ENCODE results near the gene TNFRSF1A.

TNFRSF1A gene

DNA sequence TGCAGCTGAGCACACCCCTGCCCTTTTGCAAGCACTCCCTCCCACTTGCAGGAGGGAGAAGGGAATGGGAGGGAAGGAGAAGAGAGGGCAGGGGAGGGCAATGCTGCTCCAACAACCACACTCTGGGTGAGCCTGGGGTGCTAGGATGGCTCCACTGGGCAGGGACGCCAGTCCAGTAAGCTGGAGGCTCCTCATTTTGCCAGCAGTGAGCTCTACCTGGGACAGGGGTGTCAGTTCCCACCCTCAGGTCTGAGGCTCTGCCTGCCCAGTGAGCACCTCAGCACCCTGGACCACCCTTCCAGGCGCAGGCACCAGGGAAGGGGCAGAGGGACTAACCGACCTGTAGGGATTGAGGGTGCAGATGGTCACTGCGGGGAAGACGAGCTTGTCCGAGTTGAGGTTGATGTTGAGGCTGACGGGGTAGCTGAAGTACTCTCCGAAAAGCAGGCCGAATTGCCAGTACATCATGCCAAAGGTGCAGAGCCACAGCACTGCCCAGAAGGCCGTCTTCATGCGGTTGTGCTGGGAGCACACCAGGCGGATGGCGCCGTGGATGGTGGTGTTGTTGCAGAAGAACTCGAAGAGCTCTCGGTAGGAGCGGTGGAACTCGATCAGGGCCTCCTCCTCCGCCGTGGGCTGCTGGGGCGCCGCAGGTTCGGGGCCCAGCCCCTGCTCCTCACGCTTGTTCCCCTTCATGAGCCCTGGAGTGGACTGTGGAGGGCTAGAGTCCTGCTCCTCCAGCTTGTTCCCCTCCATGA, 32.3 kb upstream of the TNFRSF1A start:
- no peak for DNase-seq

DNA sequence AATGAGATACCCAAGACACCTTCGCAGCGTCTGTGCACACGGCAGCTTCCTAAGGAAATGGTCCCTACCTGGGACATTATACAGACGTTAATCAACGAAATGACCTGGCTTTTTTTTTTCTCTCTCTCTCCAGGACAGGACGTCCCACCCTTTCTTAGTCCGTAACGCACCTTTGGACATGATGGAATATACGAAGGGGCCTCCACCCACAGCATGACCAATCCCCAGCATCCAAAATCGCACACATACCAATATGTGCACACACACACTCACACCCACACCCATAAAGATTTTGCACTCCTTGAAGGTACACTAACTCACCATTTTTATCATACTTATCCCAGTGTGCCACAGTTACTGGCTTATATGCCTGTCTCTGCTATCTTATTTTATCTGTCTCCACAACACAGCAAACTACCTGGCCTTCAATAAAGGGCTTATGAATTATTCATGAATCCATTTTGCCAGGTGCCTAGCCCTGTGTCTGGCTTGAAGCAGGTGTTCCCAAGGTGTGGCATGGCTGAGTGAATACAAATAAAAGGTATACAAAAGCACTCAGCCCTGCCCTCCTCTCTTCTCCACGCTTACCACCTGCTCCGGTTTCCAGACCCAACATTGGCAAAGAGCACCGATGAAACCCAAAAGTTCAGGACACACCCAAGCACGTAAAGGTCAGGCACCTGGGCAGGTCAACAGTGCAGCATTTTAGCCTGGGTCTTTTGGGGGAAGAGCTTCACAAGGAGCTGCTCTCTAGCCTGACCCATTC, 31.3 kb upstream of the TNFRSF1A start:
- DNase-seq: no peak

DNA sequence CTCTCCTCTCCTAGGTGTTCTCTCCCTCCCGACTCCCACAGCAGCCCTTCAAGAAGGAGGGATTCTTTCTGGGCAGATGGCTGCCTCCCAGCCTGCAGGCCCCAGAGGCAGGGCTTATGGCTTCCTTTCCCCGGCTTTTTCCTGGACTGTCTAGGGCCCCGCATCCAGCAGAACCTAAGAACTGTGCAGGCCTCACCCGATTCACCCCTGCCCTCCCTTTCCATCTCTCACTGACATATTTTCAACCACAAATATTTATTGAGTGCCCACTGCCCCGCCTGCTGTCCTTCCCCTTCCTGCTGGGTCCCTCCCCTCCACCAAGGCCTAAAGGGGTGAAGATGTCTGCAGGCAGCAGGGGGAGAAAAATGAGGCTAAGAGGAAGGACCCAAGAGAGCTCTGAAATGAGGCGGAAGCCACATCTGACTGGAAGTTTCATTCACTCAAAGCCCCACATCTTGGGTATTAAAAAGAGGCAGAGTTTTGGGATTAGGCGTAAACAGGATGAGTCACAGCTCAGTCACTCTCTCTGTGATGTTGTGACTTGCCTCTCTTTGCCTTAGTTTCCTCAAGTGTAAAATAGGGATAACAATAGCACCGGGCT, 30.6 kb upstream of the TNFRSF1A start:
- no peak for DNase-seq

DNA sequence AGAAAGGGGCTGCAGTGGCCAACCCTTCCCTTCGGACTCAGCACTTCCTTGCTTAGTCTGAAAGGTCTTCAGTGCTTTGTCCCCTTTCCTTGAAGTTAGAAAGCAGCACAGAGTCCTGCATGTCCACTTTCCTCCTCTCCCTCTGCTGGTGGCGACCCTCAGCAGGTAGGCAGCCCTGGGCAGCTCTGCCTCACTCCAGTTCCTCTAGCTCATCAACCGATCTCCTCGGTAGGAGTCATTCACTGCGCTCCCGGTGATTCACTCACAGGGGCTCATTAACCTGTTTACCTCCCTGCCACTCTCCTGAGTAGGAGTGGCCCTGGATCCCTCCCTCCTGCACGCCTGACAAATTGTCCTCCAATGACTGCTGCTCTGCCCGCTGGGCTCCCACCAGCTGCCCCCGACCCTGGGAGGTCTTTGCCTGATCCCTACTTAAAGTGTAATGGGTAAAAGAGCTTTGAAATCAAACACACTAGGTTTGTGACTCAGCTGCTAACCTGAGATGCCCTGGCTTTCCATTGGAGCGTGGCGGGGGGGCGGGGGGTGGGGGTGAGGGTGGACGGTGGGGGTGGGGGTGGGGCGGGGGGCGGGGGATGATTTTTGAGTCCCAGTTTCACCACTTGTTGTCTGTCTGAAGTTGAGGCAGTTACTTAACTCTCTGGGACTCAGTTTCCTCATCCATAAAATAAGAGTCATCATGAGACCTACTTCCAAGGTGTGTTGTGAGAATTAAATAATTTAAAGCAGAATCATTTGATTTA, 29.3 kb upstream of the TNFRSF1A start:
- no peak for DNase-seq

DNA sequence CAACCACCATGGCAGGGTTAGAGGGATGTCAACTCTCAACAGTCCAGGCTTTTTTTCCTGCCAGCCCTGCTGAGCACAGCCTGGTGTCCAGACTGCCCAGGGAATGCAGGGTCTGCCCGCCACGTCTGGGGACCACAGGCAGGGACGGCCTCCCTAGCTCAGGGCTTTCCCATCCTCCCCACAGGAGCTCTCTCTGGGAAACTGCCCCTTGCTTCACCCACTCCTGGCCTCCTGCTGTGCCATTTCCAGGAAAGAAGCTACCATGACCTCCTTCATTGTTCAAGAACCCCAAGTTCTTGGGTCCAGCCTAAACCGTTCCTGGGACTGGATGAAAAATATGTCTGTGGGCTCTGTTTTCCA, 28.7 kb upstream of the TNFRSF1A start:
- no peak for DNase-seq

DNA sequence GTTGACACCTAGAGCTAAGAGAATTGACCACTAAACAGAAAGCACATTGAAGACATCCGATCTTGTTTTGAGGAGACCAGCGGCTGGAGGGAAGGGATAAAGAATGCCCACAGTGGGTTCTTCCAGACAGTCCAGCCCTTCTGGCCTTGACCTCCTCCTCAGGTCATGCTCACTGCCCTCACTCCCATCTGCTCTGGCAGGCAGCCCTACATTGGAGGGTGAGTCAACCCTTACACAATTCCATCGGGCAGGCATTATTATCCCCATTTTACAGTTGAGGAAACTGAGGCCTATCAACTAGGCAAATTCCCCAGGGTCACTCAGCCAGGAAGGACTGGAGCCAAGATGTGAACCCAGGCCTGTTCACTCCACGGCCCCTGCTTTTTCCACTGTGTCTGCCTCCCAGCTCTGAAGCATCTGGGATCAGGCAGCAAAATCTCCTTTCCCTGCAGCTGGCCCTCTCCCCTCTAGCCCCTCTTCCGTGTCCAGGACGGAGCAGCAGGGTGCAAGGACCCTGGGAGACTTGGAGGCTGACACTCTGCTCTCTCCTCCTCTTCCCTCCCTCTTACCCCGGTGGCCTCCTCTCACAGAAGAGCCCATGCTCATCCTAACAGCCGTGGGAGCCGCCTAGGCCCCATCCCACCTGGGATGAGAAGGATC, 28.2 kb upstream of the TNFRSF1A start:
- DNase-seq: no peak

DNA sequence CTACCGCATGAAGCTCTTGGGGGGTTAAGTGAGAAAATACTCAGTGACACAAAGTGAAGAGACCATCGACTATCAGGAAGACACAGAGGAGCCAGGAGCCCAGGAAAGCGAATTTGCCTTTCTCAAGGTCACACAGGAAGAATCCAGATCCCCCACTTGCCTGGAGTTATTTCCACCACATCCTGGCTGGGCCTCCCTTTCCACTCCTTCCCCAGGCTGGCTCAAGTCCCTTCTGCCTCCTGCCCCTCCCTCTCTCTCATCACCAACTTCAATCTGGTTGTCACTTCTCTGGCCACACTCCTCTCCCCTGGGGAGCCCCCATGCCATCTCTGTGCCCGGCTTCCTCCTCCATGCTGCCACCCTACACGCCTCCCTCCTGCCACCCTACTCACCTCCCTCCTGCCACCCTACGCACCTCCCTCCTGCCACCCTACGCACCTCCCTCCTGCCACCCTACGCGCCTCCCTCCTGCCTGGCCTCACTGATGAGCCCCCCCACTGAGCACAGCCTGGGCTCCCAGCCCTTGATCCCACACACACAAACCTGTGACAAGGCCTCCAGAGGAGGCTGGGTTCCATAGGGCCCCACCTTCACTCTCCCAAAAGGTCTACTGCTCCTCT, 27.1 kb upstream of the TNFRSF1A start:
- no peak for DNase-seq

DNA sequence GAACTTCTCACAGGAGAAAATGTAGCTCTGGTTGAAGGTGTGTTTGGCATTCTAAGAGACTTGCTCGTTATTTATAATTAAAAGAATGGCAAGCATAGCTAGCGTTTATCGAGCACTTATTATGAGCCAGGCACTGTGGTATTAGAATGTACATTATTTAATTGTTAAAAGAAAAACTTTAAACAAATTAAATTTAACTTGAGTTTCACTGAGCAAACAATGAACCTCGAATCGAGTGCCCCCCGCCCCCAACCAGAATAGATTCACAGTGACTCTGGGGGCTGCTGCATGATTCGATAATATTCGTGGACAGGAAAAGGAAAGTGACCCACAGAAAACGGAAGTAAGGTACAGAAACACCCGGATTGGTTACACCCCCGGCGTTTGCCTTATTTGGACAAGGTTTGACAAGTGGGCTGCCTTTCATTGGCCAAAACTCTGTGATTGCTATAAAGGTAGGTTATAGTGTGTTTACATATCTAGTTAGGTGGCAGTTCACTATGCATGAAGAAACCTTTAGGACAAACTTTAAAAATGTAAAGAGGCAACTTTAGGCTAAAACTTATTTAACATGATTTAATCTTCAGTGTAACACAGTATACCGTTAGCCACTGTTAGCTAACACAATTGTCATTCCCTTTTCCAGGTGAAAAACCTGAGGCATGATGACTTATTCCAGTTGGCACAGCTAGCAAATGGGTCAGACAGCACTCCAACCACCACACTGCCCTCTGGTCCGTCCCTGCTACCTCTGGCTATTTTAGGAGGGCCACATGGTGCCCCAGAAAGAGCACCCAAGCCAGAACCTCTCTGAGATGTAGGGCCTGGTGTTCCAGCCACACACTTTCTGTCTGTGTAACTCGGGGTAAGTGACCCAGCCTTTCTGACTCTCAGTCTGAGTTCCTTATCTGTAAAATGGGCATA, 26.4 kb upstream of the TNFRSF1A start:
- peak; percentile 33 for DNase-seq

DNA sequence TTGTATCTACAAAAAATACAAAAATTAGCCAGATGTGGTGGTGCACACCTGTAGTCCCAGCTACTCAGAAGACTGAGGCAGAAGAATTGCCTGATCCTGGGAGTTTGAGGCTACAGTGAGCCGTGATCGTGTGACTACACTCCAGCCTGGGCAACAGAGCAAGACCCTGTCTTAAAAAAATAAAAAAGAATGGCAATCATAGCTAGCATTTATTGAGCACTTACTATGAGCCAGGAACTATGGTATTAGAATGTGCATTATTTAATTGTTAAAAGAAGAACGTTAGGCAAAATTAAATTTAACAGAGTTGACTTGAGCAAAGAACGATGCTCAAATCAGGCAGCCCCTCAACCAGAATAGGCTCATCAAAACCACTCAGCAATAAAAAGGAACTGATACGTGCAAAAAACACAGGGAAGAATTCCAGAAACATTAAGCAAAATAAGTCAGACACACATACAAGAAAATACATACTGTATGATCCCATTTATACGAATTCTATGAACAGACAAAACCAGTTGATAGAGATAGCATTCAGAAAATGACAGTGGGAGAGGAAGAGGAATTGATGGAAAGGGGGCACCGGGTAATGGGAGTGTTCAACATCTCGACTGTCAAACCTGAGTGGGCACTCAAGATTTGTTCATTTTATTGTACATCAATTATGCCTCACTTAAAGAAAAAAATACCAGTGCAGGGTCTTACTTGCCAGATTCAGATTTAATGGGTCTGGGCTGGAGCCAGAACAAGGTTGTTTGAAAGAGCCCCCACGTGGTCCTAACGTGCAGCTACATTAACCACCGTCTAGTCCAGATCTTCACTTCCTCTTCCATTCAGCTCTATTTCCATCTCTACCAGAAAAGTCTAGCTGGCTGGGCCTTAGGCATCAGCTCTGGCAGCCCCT, 25.4 kb upstream of the TNFRSF1A start:
- DNase-seq: peak; percentile 56

DNA sequence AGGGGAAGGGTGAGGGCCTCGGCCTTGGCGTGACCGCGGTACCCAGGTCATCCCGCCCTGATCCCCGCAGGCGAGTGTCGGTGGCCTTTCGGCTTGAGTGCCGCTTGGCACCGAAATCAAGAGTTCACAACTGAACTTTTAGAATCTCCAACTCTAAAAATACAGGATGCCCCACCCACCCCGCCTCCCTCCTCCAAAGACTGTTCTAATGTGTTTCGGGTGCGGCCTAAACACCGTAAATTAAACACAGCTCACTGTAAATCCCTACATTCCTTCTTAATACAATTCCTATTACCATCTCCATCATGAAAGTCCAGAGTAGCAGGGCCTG, 22.1 kb upstream of the TNFRSF1A start:
- DNase-seq: peak; percentile 9

DNA sequence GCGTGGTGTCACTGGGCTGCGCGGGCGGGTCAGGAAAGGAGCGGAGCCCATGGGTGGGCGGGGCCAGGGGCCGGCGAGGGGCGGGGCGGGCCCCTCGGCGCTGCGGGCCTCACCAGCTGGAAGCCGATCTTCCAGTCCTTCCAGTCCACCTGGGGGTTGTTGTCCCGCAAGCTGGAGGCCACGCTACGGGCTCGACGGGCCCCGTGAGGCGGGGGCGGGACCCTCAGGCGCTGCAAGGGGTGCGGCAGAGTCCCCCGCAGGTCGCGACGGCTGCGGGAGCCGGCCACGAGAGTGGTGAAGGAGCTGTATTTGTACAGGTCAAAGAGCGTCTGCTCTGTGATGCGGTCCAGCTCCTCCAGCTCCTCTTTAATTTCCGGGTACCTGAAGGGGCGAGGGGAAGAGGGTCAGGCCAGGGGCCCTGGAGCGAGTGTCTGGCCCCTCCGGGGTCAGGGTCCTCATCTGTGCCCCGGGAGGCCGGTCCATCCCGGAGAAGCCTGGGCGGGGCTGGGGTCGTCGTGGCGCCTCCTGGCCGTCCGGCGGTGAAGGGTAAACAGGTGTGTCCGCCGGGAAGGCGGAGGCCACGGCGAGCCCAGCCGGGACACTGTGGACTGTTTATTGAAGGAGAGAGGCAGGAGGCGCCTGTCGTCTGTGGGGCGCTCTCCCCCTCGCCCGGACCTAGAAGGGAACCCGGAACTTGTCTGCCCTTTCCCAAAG, 21.6 kb upstream of the TNFRSF1A start:
- peak; percentile 63 for DNase-seq

DNA sequence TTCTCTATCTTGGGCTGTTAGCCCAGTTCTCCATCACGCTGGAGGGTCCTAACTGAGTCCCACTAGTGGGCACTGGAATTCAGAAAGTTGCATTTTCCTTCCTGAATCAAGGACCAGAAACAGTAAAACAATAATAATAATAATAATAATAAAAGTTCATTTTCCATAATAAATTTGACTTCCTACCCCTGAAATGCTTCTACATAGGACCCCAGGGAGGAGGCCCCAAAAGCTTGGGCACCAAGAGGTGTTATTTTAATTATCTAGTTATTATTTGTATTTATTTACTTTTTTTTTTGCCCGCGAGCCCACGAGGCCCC, 21.1 kb upstream of the TNFRSF1A start:
- DNase-seq: no peak

DNA sequence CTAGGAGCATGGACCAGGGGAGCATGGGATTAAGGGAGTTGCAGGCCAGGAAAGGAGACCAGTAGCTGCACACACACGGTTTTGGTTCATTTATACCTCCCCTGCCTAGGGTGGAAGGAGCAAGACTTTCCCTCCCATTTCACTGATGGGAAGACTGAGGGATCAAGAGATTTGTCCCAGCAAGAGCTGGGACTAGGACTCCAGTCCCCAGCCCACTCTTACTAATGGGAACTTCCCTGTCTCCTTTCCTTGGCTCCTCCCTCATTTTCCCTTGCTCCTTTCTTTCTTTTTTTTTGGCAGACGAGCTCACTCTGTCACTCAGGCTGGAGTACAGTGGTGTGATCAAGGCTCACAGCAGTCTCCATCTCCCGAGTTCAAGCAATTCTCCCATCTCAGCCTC, 20.5 kb upstream of the TNFRSF1A start:
- no peak for DNase-seq

DNA sequence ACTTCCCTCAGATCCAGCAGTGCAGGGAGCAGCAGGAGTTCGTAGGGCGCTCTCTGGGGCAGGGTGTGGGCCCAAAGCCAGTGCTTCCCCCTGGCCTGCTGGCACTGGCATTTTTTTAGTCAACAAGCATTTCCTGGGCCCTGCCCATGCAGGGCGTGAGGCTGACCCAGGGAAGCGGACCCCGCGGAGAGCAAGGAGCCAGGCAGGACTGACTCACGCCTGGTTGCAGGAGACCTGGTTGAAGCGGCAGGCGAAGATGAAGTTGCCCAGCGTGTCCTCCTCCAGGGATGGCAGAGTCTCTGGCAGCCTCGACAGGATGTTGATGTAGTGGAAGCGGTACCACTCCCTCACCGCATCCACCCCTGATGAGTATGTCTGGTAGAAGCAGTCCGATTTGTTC, 20.0 kb upstream of the TNFRSF1A start:
- DNase-seq: peak; percentile 59

DNA sequence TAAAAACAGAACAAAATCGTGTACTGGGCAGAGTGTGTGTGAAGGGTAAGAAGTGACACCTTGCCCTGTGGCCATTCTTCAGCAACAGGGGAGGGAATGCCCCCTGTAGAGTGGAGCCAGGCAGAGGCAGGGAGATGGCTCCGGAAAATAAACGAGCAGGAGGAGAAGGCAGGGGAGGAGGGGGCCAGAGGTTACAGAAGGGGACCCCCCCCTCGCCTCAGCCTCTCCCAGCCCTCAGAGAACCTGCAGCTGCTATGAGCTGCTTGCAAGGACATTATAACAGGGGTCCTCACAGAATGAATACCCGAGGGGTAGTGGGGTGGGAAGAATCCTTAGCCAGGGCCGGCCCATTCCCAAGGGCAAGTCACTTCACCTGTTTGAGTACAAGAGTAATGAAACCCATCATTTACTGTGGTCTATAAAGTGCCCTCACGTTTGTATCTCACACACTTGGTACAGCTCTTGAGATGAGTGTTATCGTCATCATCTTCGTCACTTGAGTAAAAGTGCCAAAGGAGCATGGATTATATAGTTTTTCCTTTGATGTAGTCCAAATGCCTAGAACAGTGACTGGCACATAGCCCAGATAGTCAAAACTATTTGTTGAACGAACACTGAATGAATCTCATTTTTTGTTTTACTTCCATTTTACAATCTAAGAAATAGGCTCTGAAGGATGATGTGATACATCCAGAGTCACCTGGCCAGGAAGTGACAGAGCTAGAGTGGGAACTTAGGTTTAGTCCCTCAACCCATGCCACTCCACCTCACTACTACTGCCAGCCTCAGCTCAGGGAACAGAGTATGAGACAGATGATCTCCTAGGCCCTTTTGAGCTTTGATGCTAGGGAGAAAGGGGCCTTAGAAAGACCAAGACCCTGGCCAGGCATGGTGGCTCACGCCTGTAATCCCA, 19.0 kb upstream of the TNFRSF1A start:
- DNase-seq: no peak

DNA sequence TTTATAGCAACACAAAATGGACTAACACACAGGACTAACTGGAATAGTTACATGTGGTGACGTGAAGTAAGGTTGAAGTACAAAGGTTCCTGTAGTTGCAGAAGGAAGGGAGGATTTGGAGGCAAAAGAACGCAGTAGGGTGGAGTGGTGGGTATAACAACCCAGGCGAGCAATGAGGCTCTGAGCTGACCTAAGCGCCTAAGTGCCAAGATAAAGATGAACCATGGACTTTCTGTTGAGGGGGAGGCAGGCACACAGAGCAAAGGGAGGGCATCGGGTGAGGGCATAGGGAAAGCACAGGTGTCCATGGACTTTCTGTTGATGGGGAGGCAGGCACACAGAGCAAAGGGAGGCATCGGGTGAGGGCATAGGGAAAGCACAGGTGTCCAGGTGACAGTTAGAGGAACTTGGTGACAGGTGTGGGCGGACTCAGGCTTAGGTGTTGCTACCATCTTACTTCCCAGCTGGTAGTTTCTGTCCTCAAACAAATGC, 18.2 kb upstream of the TNFRSF1A start:
- no peak for DNase-seq

DNA sequence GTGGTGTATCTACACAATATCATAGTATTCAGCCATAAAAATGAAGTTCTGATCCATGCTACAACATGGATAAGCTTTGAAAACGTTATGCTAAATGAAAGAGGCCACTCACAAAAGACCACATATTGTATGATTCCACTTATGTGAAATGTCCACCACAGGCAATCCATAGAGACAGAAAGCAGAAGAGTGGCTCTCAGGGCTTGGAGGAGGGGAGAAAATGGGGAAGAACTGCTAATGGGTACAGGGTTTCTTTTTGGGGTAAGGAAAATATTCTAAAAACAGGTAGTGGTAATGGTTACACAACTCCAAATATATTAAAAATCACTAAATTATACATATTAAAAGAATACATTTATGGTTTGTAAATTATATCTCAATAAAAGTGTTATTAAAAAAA, 17.0 kb upstream of the TNFRSF1A start:
- no peak for DNase-seq

DNA sequence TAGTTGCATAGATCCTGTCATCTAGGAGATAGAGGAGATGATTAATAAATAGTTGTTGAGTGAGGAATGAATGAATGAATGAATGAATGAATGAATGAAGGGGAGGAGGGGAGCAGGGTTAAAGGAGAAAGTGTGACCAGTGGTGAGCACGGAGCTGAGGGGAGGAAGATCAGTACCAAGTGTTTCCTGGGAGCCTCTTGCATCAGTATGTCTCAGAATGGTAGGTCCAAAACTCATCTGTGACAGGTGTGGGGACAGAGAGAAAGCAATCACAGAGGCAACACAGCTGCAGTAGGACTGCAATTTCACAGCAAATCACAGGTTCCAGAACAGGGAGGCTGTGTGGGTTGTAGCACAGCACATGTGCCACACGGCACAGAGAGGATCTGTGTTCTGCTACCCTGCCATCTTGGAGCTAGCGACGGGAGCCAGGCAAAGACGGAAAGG, 14.5 kb upstream of the TNFRSF1A start:
- no peak for DNase-seq

Data from CD4-positive, alpha-beta T cell treated with Interferon gamma for 1 hour (primary cell).